Measurements from ENCODE around the gene ADAMTS2.

DNA sequence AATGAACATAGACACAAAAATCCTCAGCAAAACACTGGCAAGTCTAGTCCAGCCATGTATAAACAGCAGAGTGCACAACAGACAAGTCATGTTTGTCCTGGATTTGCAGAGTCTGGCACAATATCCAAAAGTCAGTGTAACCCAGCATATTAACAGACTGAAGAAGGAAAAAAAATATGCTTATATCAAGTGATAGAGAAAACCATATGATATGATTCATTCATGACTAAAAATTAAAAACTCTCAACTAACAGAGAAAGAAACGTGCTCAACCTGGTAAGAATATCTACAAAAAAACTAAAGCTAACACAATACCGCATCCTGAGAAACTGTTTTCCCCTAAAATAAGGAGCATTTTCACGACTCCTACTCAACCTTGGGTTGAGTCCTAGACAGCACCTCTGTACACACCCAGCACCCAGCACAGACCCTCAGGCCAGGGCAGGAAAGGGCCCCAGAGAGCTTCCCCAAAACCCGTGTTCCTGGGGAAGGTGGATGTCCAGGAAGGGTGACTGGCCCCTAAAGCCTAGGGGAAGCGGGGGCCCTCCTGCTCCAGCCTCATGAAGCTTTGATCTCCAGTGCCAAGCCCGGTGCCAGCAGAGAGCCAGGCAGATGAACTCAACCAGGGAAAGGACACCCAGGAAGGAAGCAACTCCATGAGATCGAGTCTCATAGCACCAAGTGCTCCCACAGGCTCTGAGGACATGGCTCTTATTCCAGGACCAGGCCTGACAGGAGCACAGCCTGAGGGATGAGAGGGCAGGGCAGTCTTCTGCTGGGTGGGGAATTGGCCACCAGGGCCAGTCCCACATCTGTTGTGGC lies 38.9 kb downstream of the ADAMTS2 start:
- TF ChIP-seq SPI1 (IDR thresholded peaks at IDR 0.05; ENCODE audit: low read depth, low read length) (no peak), POLR2A (IDR thresholded peaks at IDR 0.05; ENCODE audit: low read depth, low read length) (no peak), POLR2AphosphoS5 (IDR thresholded peaks at IDR 0.05; ENCODE audit: low read depth, low read length) (no peak), TAF1 (IDR thresholded peaks at IDR 0.05; ENCODE audit: low read depth, low read length) (no peak), POU2F2 (IDR thresholded peaks at IDR 0.05; ENCODE audit: low read depth, low read length) (no peak)

Measured in GM12891 (cell line).